ENCODE results near the gene CBX8.

The CBX8 gene

DNA sequence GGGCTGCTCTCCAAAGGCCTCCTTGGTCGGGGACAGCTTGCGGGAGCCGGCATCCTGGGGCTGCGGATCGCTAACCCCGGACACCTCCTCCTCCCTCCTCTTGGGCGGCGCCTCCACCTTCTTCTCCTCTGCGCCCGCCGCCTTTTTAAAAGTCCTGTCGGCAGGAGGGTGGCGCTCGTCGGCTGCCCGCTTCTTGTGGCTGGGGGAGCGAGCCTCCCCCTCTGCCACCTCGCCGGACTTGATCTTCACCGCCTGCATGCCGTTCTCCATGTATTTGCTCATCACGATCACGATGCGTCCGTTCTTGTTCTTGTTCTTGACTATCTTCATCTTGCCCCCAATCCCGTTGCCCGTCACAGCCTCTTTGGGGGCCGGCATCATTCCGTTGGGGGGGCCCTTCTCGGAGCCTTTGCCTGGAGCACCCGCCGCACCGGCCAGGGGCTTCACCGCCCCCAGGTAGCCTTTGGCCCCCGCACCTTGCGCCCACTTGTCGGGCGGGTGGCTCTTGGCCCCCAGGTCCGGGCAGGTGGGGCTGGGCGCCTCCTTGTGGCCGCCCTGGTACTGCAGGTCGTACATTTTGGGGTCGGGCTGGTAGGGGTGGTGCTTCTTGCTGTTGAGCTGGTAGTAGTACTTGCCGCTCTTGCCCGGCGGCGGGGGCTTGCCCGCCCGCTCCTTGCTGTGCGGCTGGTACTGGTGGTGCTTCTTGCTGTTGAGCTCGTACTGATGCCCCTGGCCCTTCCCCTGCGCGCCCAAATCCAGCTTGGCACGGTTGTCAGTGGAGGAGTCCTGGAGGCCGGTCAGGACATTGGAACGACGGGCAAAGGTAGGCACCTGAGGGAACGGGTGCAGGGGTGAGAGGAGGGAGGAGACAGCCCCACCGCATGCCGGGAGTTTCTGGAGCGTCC, 37.9 kb upstream of the CBX8 start:
- DNase-seq: no peak

DNA sequence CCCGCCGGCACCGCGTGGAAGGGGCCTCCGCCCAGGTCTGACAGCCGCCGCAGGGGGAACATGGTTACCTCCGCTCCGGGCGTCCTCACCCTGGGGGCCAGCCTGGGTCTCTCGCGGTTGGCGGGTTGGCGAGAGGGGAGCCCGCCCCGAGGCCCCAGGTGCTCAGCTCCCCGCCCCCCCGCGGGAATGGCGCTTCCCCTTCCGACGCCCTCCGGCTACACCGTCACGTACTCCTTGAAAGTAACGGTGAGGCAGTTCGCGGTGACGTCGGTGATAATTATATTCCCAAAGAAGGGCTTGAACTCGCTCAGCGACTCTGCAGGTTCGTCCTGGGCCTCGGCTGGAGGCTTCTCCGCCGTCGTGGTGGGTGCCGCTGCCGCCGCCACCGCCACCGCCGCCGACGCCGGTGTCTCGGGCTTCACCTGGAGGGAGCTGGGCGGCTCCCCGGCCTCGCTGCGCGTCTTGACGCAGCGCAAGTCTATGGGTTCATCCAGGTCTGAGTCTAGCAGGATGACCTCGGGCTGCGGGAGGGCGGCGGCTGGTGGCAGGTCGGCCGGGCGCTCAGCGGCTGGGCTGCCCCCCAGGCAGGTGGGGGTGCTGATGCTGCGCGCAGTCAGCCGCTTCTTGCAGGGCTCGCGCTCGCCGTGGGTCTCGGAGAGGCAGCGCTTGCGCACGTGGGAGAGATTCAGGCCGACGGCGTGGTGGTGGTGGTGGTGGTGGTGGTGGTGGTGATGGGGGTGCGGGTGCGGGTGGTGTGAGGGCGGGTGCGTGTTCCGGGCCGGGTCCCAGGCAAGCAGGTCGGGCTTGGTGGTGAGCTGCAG, 37.1 kb upstream of the CBX8 start:
- no peak for DNase-seq

DNA sequence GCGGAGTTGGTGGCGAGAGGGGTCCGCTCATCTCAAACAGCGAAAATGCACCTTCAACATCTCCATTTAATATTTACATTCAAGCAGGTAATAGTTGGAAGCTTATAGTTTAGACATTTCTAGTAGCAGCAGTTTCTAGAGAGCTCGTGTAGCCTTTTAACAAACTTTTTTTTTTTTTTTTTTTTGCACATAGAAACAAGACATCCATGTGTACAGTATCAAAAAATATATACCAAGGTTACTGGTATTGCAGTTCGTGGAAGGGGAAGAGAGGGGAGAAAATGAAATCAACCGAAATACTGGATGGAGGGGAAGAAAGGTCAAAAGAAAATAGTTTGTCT, 36.2 kb upstream of the CBX8 start:
- DNase-seq: no peak

DNA sequence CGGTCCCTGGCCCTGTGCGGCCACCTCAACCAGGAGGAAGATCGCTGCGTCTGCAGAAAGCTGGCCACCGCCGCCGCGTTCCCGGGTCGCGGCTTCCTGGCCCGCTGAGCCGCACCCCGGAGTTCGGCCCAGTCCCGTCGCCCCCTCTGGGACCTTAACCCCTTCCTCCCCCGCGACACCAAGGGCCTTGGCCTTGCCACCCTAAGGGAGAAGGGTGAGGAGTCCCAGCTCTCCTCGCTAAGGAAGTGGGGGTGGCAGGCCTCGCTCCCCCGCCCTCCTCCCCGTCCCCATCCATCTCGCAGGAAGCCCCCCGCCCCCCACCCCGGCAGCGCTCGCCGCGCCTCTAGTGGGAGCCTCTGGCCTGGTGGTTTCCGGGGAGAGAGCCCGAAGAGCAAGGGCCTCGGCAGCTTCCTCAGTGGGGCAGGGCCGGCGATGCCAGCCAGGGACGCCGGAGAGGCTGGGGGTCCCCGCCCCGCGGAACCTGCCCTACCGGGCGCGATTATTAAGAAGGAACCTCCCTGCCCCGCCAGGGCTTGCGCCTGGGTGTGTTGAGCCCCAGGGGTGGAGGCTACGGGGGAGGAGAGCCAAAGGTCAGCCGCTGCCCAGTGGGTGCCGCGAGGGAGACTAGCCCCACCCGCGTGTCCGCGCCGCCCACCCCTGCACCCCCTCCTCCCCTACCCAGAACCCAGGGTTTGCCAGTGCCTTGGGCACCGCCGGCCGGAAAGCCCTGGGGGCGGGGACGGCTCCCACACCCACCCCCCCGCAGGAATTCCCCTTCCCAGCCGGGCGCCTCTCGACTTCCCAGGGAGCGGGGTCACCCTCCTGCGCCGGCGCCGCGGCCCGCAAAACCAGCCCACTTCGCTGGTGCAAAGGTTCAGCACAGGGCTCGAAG, 35.6 kb upstream of the CBX8 start:
- no peak for DNase-seq

DNA sequence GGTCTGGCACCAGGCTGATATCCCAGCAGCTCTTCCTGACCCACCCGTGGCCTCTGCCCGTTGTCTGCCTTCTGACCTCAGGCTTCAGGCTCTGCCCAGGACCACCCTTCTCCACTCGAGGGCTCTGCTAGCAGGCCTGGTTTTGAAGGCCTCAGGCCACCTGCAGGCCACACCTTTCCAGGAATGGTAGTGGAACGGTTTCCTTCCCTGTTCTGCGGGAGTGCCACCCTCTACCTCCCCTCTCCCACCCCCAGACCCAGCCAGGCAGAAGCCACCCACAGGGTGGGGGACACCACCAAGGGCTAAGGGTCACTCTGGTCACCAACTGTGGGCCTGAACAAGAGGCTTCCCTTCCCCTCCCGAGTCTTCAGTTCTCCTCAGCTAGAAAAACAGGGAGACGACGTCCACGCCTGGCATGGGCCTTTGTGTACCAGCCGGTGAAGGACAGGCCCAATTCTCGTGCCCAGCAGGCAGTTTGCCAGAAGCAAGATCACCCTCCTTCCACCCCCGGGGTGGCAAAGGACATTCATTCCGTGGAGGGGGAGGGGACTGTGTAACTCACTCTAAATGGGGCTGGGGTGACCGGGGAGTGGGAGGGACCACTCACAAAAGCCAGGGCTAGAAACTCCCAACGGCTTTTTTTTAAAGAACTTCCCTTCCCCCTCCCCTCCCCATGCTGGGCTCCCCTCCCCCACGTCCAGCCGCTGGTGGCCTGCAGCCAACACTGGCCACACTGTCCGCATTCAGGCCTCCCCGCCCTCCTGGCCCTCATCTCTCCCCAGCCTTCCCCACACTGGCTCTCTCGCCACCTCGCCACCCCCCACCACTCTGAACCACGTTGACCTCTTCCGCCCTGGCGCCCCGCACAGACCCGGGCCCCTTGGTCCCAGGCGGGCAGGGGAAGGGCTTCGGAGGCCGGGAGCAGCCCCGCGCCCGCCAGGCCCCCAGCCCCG, 34.7 kb upstream of the CBX8 start:
- no peak for DNase-seq

DNA sequence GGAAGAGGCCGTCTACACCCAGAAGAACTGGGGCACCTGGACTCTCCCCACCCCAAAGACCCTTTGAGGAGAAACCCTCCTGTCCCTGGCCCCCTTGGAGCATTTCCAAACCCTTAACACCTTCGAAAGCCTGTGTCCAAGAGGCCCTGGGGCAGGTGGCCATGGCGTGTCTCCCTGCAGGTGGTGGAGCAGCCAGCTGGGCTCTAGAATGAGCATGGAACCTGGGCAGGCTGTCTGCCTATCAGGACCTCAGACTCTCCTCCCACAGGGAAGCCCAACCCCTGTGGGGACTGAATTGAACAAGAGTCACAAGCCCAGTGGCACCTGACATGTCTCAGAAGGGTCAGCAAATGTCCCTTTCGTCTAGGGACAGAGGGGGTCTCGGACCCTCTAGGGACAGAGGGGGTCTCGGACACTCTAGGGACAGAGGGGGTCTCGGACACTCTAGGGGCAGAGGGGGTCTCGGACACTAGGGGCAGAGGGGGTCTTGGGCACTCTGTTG, 33.9 kb upstream of the CBX8 start:
- DNase-seq: no peak

DNA sequence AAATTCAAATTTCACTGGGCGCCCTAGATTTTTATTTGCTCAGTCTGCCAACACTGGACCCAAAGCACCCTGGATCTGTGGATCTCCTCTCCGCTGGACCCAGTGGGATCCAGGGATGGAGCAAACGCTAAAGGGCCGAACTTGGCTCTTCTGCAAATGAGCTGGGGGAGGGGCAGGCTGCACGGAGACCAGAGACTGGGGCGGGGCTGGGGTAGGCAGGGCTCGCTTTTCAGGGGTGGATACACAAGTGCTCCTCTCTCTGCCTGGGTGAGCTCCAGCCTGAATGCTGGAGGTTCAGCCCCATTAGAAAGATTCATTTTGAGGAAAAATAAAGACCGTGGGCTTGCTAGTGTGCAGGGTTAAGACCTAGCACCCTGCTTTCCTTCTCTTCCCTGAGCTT, 33.4 kb upstream of the CBX8 start:
- DNase-seq: no peak

DNA sequence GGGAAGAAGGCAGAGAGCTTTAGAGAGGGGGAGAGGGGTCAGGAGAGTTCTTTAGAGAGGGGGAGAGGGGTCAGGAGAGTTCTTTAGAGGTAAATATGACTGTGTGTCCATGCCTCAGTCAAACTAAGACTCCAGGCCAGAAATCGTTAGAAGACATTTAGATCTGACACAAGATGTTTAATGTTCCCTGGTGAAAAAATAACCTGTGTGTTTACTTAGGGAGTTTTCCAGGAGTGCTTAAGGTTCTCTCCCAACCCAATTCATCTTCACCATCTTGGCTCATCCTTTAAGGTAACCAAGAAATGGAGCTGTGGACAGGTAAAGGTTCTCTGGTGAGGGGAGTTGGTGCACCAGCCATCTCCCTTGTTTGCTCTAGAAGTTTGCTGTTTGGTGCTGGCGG, 32.6 kb upstream of the CBX8 start:
- DNase-seq: no peak

DNA sequence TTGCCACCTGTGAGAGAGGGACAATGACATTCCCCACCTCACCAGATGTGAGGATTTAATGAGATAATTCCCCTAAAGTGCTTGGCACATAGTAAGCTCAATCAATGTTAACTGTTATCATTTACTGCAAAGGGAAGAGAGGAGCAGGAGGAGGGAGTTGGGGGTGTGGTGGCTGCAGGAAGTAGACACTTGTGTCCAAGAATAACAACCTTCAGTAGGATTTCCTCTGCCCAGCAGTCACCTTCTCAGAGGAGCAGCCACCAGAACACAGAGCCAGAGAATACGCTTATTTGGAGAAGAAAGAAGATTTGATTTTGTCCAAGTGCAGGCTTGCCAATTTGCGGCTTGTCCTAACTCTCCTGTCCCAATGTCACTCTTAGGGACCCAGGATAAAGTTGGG, 32.1 kb upstream of the CBX8 start:
- no peak for DNase-seq

DNA sequence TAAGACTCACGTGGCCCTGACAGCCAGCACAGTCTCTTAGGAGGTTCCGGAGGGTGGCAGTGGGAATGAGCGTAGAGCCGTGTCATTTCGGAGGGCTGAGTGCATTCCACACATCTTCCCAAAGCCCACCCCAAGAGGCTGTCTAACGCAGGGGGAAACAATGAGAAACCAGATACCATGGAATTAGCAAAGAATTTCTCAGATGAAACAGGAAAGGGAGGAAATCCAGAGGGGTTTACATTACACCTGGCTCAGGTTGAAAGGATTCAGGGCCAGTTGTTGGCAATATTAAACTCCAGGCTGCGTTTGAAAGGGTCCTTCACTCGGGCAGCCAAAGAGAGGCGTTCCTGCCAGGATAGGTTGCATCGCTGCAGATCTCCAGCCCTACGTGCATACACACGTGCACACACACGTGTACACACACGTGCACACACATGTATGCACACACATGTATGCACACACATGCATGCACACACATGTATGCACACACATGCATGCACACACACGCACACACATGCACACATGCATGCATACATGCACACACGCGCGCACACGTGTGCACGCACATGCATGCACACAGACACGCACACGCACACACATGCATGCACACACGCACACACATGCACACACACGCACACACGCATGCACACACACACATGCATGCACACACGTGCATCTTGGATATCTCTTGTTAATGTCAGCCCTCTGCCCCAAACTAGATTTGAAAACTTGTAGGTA, 30.1 kb upstream of the CBX8 start:
- DNase-seq: no peak

DNA sequence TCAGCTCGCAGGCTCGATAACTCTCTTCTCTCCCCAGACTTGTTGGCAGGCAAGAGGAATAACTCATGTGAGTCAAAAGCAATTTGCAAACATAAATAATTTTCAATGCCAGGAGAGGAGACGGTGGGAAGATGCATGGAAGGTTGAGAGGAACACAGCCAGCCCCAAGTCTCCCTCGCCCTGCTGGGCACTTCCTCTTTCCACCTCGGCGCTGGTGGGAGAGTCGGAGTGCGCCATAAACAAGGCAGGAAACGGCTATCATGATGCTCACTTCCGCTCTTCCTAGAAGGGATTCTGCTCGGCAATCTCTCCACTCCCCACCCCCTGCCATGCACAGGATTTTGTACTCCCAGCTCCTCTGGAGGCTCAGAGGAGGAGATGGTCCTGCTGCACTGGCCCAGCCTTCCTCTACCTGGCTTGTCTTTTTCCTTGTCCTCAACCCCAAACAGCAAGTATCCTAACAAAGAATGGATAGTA, 29.4 kb upstream of the CBX8 start:
- no peak for DNase-seq

DNA sequence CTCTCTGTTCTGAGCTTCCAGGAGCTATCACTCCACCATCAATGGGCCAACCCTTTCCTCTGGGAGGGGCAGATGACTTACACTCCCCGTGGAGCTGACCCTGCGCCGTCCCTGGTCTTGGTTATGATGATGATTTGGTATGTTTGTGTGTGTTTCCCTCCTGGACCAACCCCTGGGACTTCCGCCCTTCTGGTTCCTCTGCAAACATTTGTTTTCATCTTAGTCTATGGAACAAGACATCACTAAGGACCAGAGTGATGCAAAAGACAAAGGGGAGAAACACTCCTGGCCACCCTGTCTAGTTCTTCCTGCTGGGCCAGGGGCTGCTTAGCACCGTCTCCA, 28.7 kb upstream of the CBX8 start:
- no peak for DNase-seq

DNA sequence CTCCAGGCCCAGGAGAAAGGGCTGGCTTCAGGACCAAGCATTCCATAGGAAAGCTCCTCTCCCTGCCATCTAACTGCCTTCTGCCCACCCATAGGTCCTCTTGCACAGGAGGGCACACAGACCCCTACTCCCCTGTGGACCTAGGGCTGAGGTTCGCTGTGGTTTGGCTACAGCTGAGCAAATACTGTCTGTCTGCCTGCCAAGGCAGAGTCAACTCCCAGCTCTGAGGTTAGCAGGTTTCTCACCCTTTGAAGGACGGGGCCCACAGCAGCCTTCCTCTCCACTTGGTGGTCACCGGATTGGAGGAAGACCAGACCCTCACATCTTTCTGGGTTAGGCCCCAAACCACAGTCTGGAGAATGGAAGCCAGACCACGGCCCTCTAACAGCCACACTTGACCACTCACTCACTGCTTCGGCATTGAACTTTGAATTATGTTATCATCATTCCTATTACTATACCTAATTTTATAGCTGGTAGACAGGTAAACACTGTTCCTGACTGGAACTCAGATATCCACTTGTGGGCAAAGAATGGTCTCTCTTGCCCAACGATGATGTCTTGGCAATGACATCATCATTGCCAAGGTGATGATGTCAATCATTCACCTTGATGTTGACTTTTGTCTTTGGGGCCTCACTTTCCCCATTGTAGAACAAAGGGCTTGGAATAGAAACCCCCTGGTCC, 28.2 kb upstream of the CBX8 start:
- DNase-seq: no peak

DNA sequence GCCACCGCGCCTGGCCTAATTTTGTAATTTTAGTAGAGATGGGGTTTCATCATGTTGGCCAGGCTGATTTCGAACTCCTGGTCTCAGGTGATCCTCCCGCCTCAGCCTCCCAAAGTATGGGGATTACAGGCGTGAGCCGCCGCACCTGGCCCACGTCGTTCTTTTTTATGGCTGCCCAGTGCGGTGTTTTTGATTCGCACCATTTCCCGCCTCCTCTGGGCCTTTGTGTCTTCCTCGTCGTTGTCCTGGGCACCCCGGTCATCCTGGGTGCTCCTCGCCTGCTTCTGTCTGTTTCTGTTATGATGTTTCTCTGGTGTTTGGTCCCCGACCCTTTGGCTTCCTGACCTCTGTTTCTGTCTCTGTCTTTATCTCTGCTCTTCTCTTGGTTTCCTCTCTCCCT, 27.4 kb upstream of the CBX8 start:
- DNase-seq: no peak

DNA sequence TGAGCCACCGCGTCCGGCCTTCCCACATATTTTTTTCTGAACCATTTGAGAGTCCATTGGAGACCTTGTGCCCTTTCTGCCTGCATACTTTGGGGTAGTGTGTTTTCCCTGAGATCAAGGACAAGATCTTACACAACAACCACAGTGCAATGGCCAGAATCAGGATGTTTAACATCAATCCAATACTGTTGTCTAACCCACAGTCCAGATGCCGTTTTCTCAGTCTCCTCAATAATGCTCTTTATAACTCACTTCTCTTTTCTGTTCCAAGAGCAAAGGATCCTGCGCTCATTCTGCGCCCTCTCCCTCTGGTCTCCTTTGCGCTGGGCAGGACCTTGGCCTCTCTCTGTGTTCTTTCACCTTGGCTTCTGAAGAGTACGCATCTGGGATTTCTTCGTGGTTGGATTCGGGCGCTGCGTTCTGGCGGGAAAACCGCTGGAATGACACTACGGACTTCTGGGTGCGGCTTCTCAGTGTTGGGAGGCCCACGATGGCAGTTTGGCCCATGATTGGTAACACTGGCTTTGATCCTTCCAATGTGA, 25.8 kb upstream of the CBX8 start:
- no peak for DNase-seq

DNA sequence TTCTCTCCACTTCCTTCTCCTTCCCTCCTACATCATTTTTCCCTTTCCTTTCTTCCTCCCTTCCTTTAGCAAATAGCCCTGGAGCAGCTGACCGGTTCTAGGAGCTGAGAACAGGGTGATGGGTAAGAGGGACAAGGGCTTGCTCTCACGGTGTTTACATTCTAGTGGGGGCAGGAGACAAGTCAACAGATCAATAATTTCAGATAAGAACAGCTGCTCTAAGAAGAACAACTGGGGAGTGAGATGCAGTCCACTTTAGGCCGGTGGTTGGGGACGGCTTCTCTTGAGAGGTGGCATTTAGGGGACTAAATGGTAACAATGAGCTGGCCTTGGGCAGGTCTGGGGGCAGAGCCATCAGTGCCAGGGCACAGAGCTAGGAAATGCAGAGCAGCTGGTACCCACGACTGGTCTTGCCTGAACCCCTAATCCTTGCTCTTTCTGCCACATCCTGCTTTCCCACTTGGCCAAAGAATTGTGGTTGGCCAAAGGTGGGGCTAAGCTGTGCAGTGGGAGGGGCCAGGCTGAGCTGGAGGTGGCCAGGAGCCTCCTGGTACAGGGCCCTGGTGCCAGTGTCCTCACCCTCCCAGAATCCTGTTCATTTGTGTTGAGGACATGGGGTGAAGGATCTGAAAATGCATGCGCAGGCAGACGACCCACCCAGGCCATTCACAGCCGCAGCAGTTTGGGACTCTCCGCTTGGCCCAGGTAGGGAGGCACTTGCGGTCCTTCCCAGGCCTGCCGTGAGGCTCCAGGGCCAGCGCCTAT, 24.6 kb upstream of the CBX8 start:
- no peak for DNase-seq

DNA sequence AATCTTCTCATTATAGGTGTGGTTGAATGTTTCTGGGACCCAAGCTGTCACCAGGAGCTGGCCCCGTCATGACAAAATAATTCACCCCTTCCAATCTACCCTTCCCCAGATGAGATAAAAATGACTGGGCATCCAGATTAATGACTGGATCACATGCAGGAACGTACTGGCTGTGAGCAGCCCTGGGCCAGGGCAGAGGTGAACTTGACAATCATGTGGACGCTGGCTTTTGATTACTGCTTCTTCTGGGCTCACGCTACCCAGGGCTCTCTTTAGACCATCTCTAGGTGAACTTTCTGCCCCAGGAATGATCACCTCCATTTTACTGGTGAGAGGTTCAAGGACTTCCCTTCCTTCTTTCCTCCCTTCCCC, 24.1 kb upstream of the CBX8 start:
- no peak for DNase-seq

DNA sequence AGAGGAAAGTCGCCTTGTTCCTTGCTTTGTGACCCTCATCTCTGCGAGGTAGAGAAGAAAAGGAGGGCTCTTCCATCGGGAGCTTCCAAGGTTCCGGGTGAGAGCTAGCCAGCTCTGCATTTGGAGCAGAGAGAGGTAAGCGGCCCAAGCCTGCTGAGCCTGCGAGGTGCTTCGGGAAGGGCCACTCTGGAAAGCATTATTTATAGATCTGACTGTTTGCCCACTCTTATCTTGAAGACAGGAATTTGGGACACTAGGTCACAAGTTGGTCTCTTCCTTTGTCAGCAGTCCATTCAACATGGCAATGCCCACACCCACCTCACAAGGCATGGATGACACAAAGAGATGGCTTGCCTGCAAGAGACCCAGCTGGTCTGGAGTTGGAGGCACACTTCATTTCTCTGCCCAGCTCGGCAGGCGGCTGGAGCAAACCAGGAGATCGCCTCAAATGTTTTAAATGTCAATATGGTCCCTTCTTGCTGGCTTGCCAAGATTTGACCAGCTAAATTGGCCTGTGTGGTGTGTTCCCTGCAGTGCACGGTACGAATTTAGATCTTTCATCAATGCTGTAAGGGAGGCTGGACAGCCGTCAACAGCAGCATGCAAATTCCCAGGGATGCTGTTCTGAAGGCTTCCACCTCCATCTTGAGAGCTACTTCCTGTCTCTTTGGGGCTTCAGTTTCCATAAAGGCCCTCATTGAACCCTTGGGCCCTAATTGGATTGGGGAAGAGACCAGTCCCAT, 22.8 kb upstream of the CBX8 start:
- no peak for DNase-seq

DNA sequence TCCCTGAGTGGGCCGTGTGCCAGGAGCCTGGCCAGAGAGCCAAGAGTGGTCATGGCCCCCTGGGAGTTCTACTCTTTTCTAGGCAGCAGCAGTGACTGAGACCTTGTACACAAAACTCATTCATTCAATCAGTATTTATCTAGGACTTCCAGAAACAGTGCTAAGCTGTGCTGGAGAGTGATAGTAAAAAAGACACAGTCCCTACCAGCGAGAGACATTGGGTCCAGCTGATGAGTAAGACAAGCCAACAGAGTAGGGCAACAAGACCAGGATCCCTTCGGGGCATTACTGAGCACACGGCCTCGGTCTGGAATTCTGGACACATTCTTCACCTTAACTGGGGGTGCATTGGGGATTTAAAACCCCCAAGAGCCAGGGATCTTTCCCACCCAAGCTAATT, 22.2 kb upstream of the CBX8 start:
- DNase-seq: no peak
